HL-60 (cell line): Measurements from ENCODE around the gene MTMR1.

ENCODE experiments used
- DNase-seq, 2 experiments: peaks; one replicate each; pipeline ENCODE4 v3.0.0-alpha.2; 2010 to 2020; ENCODE audit warnings: low read depth in 1 of 2, low spot score in 1 of 2
- H3K27ac ChIP-seq: fragments of 250-450 bp; sonication (Bioruptor Pico); replicated peaks from 2 replicates; pipeline ENCODE4 v1.5.1; 2020; ENCODE audit warnings: mild to moderate bottlenecking, moderate library complexity
- H3K27me3 ChIP-seq: fragments of 250-450 bp; sonication (Bioruptor Pico); 2 replicates; pipeline ENCODE4 v1.5.1; 2021; ENCODE audit warnings: mild to moderate bottlenecking, moderate library complexity; ENCODE audit not compliant: insufficient read depth, poor library complexity, severe bottlenecking
- H3K4me3 ChIP-seq: replicated peaks from 2 replicates; pipeline ENCODE4 v1.5.1; 2011; ENCODE audit warnings: mild to moderate bottlenecking, control low read depth, low read length; ENCODE audit not compliant: insufficient read depth
- GABPA ChIP-seq: IDR thresholded peaks from 2 replicates; pipeline ENCODE4 v1.6.1; 2012; ENCODE audit warnings: low read depth
- POLR2AphosphoS5 ChIP-seq: IDR thresholded peaks from 2 replicates; pipeline ENCODE4 v1.6.1; 2012; ENCODE audit warnings: low read depth
- SPI1 ChIP-seq: IDR thresholded peaks from 2 replicates; pipeline ENCODE4 v1.6.1; 2012; ENCODE audit warnings: low read depth, mild to moderate bottlenecking, borderline replicate concordance
- TF ChIP-seq, protein P1 (sequence below): IDR thresholded peaks from 2 replicates; pipeline ENCODE4 v1.6.1; 2012; ENCODE audit warnings: low read depth; ENCODE audit not compliant: insufficient replicate concordance
- TF ChIP-seq, protein P2 (sequence below): IDR thresholded peaks from one replicate; pipeline ENCODE4 v1.5.1; 2011; ENCODE audit warnings: low read length, control low read depth, inconsistent platforms; ENCODE audit not compliant: insufficient read depth

MTMR1 gene

DNA sequence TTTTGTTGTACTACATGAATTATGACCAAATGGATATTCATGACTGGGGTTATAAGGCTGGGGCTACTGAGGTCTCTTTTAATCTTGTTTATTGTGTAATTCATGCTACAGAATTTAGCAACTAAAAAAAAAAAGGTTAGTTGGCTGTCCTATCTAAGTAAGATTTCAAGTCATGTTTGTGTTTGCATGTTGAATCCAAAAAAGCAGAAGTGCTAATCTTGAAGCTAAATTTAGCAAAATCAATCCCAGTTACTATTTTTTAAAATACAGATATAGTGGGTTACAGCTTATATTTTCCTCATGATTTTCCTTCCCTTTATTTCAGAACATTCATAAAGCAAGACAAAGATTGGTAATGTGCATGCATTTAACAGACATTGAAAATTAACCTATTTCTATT, 19.4 kb downstream of the MTMR1 start:
- no peak overlapping the region for H3K27ac ChIP-seq
- H3K27me3 ChIP-seq, result no peaks in the 10 kb centered on the region
- TF ChIP-seq, protein P1, sequence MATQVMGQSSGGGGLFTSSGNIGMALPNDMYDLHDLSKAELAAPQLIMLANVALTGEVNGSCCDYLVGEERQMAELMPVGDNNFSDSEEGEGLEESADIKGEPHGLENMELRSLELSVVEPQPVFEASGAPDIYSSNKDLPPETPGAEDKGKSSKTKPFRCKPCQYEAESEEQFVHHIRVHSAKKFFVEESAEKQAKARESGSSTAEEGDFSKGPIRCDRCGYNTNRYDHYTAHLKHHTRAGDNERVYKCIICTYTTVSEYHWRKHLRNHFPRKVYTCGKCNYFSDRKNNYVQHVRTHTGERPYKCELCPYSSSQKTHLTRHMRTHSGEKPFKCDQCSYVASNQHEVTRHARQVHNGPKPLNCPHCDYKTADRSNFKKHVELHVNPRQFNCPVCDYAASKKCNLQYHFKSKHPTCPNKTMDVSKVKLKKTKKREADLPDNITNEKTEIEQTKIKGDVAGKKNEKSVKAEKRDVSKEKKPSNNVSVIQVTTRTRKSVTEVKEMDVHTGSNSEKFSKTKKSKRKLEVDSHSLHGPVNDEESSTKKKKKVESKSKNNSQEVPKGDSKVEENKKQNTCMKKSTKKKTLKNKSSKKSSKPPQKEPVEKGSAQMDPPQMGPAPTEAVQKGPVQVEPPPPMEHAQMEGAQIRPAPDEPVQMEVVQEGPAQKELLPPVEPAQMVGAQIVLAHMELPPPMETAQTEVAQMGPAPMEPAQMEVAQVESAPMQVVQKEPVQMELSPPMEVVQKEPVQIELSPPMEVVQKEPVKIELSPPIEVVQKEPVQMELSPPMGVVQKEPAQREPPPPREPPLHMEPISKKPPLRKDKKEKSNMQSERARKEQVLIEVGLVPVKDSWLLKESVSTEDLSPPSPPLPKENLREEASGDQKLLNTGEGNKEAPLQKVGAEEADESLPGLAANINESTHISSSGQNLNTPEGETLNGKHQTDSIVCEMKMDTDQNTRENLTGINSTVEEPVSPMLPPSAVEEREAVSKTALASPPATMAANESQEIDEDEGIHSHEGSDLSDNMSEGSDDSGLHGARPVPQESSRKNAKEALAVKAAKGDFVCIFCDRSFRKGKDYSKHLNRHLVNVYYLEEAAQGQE, result no peak
- peak; percentile 82 for TF ChIP-seq SPI1
- DNase-seq, result no peak
- H3K4me3 ChIP-seq, result no peak overlapping the region

DNA sequence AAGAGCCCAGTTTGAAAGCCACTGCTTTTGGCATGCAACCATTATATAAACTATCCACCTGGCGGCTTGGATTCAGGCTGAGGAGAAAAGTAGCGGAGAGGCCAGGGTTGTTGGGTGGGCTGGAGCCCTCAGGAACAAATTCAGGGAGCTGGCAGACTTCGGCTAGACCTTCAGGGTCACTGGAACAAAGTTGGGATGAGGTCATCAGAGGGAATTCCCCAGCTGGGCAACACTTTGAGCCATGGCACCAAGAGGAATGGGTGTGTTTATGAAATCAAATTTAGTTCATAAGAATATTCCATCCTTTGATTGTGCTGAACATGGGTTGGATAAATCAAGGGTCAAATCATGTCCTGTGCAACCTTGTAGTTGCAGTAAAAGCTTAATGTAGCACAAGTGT, 22.0 kb downstream of the MTMR1 start:
- no peak overlapping the region for H3K27ac ChIP-seq
- DNase-seq, result no peak

DNA sequence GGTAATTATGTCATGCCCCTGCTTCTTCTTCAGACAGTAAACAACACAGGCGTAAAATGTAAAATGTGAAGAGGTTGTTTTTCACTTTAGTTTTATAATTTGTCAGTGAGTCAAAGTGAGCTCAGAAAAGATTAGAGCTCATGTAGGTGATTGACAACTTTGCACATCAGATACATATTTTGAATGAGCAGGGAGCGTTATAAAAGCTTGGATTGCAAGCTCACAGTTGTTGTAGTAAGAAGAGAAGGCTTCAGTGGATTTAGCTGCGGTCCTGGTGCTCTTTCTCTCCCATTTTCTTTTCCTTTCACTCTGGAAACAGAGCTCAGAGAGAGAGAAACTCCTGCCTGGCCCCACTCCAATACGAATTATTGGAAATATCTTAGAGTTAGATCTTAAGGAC, 26.4 kb downstream of the MTMR1 start:
- DNase-seq, result no peak
- TF ChIP-seq GABPA (no peak), SPI1 (no peak), POLR2AphosphoS5 (no peak)
- TF ChIP-seq, protein P2, sequence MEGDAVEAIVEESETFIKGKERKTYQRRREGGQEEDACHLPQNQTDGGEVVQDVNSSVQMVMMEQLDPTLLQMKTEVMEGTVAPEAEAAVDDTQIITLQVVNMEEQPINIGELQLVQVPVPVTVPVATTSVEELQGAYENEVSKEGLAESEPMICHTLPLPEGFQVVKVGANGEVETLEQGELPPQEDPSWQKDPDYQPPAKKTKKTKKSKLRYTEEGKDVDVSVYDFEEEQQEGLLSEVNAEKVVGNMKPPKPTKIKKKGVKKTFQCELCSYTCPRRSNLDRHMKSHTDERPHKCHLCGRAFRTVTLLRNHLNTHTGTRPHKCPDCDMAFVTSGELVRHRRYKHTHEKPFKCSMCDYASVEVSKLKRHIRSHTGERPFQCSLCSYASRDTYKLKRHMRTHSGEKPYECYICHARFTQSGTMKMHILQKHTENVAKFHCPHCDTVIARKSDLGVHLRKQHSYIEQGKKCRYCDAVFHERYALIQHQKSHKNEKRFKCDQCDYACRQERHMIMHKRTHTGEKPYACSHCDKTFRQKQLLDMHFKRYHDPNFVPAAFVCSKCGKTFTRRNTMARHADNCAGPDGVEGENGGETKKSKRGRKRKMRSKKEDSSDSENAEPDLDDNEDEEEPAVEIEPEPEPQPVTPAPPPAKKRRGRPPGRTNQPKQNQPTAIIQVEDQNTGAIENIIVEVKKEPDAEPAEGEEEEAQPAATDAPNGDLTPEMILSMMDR, result no peak
- TF ChIP-seq, protein P1, result no peak
- Histone ChIP-seq H3K4me3 (no peak overlapping the region), H3K27ac (no peak overlapping the region), H3K27me3 (no peaks in the 10 kb centered on the region)

More for the DNA sequence above, 22.0 kb downstream of the MTMR1 start:
- no peaks in the 10 kb centered on the region for H3K27me3 ChIP-seq
- H3K4me3 ChIP-seq, result no peak overlapping the region
- no peak for TF ChIP-seq SPI1
- no peak for TF ChIP-seq POLR2AphosphoS5
- TF ChIP-seq, protein P2, result no peak
- no peak for TF ChIP-seq GABPA
- TF ChIP-seq, protein P1, result no peak

DNA sequence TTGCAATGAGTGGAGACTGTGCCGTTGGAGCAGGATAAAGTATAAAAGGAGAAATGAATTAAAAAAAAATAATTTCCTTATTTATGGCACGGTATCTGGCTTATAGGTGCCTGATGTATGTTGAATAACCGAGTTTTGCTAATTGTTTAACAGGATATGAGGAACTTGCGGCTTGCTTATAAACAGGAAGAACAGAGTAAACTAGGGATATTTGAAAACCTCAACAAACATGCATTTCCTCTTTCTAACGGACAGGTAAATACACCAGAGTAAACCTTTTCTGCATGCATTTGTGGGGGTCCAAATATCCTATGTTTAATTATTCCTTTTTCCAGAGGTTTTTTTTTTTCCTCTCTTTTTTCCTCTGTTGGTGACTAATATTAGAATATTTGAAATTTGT, 36.8 kb downstream of the MTMR1 start:
- DNase-seq, result no peak
- H3K4me3 ChIP-seq, result no peak overlapping the region
- H3K27ac ChIP-seq, result no peak overlapping the region; the same call in 1 of the 2 replicates
- TF ChIP-seq POLR2AphosphoS5, result no peak
- TF ChIP-seq, protein P2, result no peak
- peak; percentile 71 for TF ChIP-seq SPI1
- no peaks in the 10 kb centered on the region for H3K27me3 ChIP-seq
